SK-N-SH treated with all-trans-retinoic acid at 6 μM for 48 hours (cell line): ENCODE data around the gene FAM110D.

Experiments used
- ATAC-seq: fragments of 200-7000 bp; cut with Tn5 transposase; 3 replicates; pipeline ENCODE4 v1.9.1; 2020; ENCODE audit warnings: mild to moderate bottlenecking, moderate library complexity
- ARNTL ChIP-seq: fragments of 450-650 bp; formaldehyde crosslinking; IDR thresholded peaks from 2 replicates; pipeline ENCODE4 v1.5.0; 2020; ENCODE audit warnings: low read depth, mild to moderate bottlenecking, moderate library complexity, borderline replicate concordance
- CSDC2 ChIP-seq: fragments of 250-450 bp; sonication (Bioruptor Pico); IDR thresholded peaks from 2 replicates; pipeline ENCODE4 v1.5.0; 2020; ENCODE audit warnings: mild to moderate bottlenecking, moderate library complexity
- ESRRG ChIP-seq: fragments of 250-450 bp; sonication (Bioruptor Pico); IDR thresholded peaks from 2 replicates; pipeline ENCODE4 v1.6.1; 2021; ENCODE audit warnings: mild to moderate bottlenecking
- ISL1 ChIP-seq: fragments of 250-450 bp; sonication (Bioruptor Pico); IDR thresholded peaks from 2 replicates; pipeline ENCODE4 v2.1.2; 2022; ENCODE audit warnings: mild to moderate bottlenecking, moderate library complexity
- OSR1 ChIP-seq: fragments of 250-450 bp; sonication (Bioruptor Pico); IDR thresholded peaks from 2 replicates; pipeline ENCODE4 v1.8.0; 2022; ENCODE audit warnings: moderate library complexity, mild to moderate bottlenecking, inconsistent platforms
- PATZ1 ChIP-seq: fragments of 250-450 bp; sonication (Bioruptor Pico); IDR thresholded peaks from 2 replicates; pipeline ENCODE4 v1.8.0; 2020; ENCODE audit warnings: mild to moderate bottlenecking, moderate library complexity, borderline replicate concordance
- SNAI2 ChIP-seq: fragments of 250-450 bp; sonication (Bioruptor Pico); IDR thresholded peaks from 2 replicates; pipeline ENCODE4 v1.5.0; 2020; ENCODE audit warnings: mild to moderate bottlenecking, moderate library complexity
- TCF4 ChIP-seq: fragments of 250-450 bp; sonication (Bioruptor Pico); IDR thresholded peaks from 2 replicates; pipeline ENCODE4 v1.8.0; 2021; ENCODE audit warnings: mild to moderate bottlenecking, moderate library complexity, borderline replicate concordance
- TOX ChIP-seq: fragments of 250-450 bp; sonication (Bioruptor Pico); IDR thresholded peaks from 2 replicates; pipeline ENCODE4 v1.8.0; 2021; ENCODE audit warnings: mild to moderate bottlenecking, moderate library complexity, borderline replicate concordance
- ZC3H10 ChIP-seq: fragments of 250-450 bp; sonication (Bioruptor Pico); IDR thresholded peaks from 2 replicates; pipeline ENCODE4 v1.5.1; 2021; ENCODE audit warnings: mild to moderate bottlenecking, moderate library complexity
- ZFP3 ChIP-seq: fragments of 250-450 bp; sonication (Bioruptor Pico); IDR thresholded peaks from 2 replicates; pipeline ENCODE4 v1.5.0; 2020; ENCODE audit warnings: mild to moderate bottlenecking, moderate library complexity
- ZFP30 ChIP-seq: fragments of 450-650 bp; formaldehyde crosslinking; IDR thresholded peaks from 2 replicates; pipeline ENCODE4 v1.5.0; 2022; ENCODE audit warnings: mild to moderate bottlenecking, moderate library complexity
- ZNF565 ChIP-seq: fragments of 450-650 bp; formaldehyde crosslinking; conservative IDR thresholded peaks from 2 replicates; pipeline ENCODE4 v1.5.0; 2020; ENCODE audit warnings: low read depth, mild to moderate bottlenecking, moderate library complexity
- ZNF70 ChIP-seq: fragments of 450-650 bp; formaldehyde crosslinking; IDR thresholded peaks from 2 replicates; pipeline ENCODE4 v1.5.0; 2020; ENCODE audit warnings: mild to moderate bottlenecking, moderate library complexity
- ZNF8 ChIP-seq: fragments of 450-650 bp; formaldehyde crosslinking; IDR thresholded peaks from 2 replicates; pipeline ENCODE4 v1.5.0; 2020; ENCODE audit warnings: mild to moderate bottlenecking, moderate library complexity
- TF ChIP-seq, protein P1 (sequence below): fragments of 250-450 bp; sonication (Bioruptor Pico); IDR thresholded peaks from 2 replicates; pipeline ENCODE4 v1.5.1; 2021; ENCODE audit warnings: mild to moderate bottlenecking, moderate library complexity
- TF ChIP-seq, protein P2 (sequence below): fragments of 250-450 bp; sonication (Bioruptor Pico); IDR thresholded peaks from 2 replicates; pipeline ENCODE4 v1.5.0; 2020; ENCODE audit warnings: mild to moderate bottlenecking, moderate library complexity
- TF ChIP-seq, protein P3 (sequence below): fragments of 250-450 bp; sonication (Bioruptor Pico); IDR thresholded peaks from 2 replicates; pipeline ENCODE4 v1.8.0; 2021; ENCODE audit warnings: low read depth, mild to moderate bottlenecking, moderate library complexity, borderline replicate concordance

FAM110D gene

DNA sequence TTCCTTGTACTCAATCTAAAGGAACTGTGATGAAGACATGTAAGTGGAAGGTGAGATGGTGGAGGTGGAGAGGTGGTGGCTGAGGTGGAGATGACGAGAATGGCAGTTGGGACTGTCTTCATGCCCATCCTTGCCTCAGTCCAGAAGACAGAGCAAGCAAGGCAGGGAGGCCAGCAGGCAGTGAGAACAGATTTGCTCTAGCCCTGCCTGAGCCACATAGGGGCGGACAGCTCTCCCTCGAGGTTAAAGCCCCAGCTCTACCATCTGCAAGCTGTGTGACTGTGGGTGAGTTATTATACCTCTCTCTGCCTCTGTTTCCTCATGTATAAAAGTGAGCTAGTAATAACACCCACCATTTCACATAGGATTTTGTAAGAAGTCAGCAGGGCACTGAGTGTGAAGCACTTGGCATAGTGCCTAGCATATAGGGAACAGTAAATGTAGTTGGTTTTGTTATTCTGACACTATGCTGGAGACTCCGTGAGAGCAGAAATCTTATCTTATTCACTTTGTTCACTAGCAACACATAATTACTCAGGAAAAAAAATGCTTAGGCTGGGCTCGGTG lies 4.8 kb upstream of the FAM110D start:
- no peak for ATAC-seq

GRCh38 chr1:26154750-26155149 lies 4.1 kb upstream of the FAM110D start:
- no peak for TF ChIP-seq ZFP30 (CRISPR knock-in tag)
- TF ChIP-seq ZNF8 (CRISPR knock-in tag), result no peak
- no peak for TF ChIP-seq ISL1 (CRISPR knock-in tag)
- TF ChIP-seq TCF4 (CRISPR knock-in tag), result no peak
- ATAC-seq, result no peak

More for the DNA sequence above, 4.8 kb upstream of the FAM110D start:
- TF ChIP-seq ISL1 (CRISPR knock-in tag), result no peak
- no peak for TF ChIP-seq ESRRG (CRISPR knock-in tag)
- no peak for TF ChIP-seq CSDC2 (CRISPR knock-in tag)
- TF ChIP-seq OSR1 (CRISPR knock-in tag), result no peak
- no peak for TF ChIP-seq ZFP3 (CRISPR knock-in tag)

GRCh38 chr1:26155370-26156284 lies 3.3 kb upstream of the FAM110D start:
- ATAC-seq, result no peak
- TF ChIP-seq ESRRG (CRISPR knock-in tag), result no peak
- no peak for TF ChIP-seq TOX (CRISPR knock-in tag)
- no peak for TF ChIP-seq ZC3H10
- TF ChIP-seq PATZ1, result no peak
- TF ChIP-seq, protein P1, sequence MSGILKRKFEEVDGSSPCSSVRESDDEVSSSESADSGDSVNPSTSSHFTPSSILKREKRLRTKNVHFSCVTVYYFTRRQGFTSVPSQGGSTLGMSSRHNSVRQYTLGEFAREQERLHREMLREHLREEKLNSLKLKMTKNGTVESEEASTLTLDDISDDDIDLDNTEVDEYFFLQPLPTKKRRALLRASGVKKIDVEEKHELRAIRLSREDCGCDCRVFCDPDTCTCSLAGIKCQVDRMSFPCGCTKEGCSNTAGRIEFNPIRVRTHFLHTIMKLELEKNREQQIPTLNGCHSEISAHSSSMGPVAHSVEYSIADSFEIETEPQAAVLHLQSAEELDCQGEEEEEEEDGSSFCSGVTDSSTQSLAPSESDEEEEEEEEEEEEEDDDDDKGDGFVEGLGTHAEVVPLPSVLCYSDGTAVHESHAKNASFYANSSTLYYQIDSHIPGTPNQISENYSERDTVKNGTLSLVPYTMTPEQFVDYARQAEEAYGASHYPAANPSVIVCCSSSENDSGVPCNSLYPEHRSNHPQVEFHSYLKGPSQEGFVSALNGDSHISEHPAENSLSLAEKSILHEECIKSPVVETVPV (CRISPR knock-in tag), result no peak
- no peak for TF ChIP-seq SNAI2 (CRISPR knock-in tag)
- TF ChIP-seq TCF4 (CRISPR knock-in tag), result no peak
- no peak for TF ChIP-seq ZNF8 (CRISPR knock-in tag)

DNA sequence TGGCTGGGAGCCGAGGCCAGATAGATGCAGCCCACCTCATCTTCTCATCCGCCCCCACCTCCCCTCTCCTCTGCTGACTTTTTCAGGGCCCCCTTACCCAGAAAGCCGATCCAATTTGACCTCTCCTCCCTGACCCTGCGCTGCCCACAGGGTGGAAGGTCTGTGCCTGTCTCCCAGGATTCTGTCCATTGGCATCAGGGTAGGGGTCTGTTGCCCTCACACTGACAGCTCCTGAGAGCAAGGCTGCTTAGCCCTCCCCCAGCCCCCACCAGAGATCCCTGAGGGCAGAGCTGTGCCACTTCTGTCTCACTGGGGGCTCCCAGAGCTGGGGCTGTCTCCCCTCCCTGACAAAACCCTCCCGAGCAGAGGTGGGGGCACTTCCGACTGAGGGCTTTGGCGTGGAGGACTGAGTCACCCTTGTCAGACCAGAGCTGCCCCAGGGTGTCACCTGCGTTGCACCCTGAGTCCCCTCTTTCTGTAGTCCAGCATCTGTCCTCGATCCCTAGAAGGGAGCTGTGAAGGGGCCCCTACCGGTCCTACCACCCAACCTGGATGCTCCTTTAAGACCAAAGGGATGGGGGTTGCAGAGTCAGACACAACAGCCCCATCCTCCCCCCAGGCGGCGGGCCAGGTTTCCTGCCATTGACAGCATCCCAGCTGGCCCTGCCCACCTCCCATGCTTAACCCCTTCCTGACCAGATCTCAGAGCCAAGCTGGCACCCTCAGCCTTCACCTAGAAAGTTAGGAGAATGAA lies 2.4 kb upstream of the FAM110D start:
- ATAC-seq, result peak; percentile 58
- TF ChIP-seq, protein P2, sequence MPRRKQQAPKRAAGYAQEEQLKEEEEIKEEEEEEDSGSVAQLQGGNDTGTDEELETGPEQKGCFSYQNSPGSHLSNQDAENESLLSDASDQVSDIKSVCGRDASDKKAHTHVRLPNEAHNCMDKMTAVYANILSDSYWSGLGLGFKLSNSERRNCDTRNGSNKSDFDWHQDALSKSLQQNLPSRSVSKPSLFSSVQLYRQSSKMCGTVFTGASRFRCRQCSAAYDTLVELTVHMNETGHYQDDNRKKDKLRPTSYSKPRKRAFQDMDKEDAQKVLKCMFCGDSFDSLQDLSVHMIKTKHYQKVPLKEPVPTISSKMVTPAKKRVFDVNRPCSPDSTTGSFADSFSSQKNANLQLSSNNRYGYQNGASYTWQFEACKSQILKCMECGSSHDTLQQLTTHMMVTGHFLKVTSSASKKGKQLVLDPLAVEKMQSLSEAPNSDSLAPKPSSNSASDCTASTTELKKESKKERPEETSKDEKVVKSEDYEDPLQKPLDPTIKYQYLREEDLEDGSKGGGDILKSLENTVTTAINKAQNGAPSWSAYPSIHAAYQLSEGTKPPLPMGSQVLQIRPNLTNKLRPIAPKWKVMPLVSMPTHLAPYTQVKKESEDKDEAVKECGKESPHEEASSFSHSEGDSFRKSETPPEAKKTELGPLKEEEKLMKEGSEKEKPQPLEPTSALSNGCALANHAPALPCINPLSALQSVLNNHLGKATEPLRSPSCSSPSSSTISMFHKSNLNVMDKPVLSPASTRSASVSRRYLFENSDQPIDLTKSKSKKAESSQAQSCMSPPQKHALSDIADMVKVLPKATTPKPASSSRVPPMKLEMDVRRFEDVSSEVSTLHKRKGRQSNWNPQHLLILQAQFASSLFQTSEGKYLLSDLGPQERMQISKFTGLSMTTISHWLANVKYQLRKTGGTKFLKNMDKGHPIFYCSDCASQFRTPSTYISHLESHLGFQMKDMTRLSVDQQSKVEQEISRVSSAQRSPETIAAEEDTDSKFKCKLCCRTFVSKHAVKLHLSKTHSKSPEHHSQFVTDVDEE (CRISPR knock-in tag), result no peak
- no peak for TF ChIP-seq ZC3H10
- no peak for TF ChIP-seq ZFP3 (CRISPR knock-in tag)
- TF ChIP-seq ARNTL, result no peak
- no peak for TF ChIP-seq ZNF70 (CRISPR knock-in tag)
- TF ChIP-seq TOX (CRISPR knock-in tag), result no peak
- TF ChIP-seq ISL1 (CRISPR knock-in tag), result no peak
- TF ChIP-seq, protein P3, sequence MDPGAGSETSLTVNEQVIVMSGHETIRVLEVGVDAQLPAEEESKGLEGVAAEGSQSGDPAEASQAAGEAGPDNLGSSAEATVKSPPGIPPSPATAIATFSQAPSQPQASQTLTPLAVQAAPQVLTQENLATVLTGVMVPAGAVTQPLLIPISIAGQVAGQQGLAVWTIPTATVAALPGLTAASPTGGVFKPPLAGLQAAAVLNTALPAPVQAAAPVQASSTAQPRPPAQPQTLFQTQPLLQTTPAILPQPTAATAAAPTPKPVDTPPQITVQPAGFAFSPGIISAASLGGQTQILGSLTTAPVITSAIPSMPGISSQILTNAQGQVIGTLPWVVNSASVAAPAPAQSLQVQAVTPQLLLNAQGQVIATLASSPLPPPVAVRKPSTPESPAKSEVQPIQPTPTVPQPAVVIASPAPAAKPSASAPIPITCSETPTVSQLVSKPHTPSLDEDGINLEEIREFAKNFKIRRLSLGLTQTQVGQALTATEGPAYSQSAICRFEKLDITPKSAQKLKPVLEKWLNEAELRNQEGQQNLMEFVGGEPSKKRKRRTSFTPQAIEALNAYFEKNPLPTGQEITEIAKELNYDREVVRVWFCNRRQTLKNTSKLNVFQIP, result no peak
- TF ChIP-seq ZNF565 (CRISPR knock-in tag), result no peak
